HG03460 (cell line): Measurements from ENCODE around the gene NTHL1.

Source experiments
- ATAC-seq: cut with Tn5 transposase; IDR thresholded peaks from one replicate; pipeline ENCODE4 v1.9.1; 2021; ENCODE audit not compliant: unreplicated experiment

Gene NTHL1

DNA sequence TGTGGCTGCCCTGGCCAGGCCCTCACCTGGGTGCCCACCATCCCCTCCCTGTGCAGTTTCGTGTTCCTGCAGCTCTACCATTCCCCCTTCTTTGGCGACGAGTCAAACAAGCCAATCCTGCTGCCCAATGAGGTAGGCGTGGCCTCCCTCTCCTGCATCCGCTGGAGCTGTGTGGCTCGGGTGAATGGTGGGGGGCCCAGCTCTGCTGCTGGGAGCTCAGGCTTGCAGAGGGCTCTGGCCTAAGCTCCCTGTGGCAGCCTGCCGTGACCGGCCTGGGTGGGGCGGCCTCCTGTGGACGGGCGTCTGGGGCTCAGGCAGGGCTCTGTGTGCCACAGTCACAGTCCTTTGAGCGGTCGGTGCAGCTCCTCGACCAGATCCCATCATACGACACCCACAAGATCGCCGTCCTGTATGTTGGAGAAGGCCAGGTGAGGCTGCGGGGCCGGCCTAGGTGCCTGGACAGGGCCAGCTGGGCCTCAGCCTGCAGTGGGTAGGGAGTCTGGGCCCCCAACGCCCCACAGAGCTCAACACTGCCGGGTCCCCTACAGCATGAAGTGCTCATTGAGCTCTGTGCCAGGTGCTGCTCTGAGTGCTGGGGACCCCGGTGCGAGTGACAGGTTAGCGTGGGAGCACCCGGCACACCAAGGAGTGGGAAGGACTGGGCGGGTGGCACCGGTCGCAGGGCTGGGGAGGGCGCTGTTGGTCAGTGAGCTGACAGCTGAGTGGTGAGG lies 37.4 kb upstream of the NTHL1 start:
- ATAC-seq: no peak

GRCh38 chr16:2083876-2084780 lies 36.5 kb upstream of the NTHL1 start:
- ATAC-seq: no peak

GRCh38 chr16:2083409-2083808 lies 35.8 kb upstream of the NTHL1 start:
- no peak for ATAC-seq

DNA sequence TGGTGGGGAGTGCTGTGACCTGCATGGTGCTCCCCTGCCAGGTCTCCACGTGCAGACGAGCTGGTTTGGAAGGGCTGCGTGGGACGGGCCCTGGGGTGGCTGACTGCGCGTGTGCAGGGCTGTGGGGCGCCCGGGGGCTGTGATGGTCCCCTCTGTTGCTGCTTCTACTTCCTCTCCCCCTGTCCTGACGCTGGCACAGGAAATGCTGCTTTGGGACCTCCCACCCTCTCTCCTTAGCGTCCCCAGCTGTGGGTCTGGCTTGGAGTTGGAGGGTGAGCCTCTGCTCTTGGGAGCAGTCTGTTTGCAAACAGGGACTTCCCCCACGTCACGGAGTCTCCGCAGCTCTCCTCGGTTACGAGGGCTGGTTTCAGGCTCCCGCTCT lies 35.3 kb upstream of the NTHL1 start:
- ATAC-seq: no peak

- no peak for ATAC-seq
Measured at GRCh38 chr16:2082171-2082982, 34.7 kb upstream of the NTHL1 start.

DNA sequence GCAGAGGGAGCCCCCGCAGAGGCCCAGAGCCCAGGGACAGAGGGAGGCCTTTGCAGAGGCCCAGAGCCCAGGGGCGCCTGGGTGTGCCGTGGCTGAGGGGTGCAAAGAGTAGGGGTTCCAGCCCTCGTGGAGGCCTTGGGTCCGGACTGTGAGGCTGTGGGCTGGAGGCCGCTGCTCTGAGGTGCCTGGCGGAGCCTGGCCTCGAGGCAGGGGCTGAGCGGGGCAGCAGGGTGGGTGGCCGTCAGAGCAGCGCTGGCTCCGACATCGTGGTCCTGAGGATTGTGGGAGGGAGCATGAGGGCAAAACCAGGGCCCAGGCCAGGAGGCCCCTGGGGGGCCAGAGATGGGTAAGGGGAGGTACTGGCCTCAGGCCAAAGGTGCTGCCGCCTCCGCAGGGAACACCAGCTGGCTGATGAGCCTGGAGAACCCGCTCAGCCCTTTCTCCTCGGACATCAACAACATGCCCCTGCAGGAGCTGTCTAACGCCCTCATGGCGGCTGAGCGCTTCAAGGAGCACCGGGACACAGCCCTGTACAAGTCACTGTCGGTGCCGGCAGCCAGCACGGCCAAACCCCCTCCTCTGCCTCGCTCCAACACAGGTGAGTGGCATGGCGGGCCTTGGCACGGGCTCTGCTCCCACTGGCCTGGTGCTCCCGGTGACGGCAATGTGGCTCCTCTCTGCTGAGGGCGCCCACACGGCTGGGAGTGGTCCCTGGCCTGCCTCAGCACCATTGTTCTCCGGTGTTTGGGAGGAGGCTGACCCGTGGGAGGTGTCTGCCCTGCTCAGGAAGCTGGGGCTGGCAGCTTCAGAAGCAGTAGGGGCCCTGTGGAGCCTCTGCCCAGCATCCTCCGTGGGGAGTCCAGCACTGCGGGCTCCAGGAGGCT lies 33.8 kb upstream of the NTHL1 start:
- ATAC-seq: no peak

GRCh38 chr16:2079991-2080390 lies 32.4 kb upstream of the NTHL1 start:
- ATAC-seq: no peak

DNA sequence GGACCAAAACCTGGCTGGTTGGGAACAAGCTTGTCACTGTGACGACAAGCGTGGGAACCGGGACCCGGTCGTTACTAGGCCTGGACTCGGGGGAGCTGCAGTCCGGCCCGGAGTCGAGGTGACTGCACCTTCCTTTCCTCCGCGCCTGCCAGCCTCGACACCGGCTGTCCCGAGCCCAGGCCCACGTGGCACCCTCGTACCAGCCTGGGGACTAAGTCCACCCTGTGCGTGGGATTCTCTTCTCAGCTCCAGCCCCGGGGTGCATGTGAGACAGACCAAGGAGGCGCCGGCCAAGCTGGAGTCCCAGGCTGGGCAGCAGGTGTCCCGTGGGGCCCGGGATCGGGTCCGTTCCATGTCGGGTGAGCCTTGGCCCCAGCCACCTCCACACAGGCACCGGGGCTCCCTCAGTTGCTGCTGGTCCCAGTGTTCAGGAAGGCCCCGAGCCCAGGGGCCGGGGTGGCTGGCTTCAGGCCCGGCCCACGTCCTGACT lies 31.7 kb upstream of the NTHL1 start:
- no peak for ATAC-seq

DNA sequence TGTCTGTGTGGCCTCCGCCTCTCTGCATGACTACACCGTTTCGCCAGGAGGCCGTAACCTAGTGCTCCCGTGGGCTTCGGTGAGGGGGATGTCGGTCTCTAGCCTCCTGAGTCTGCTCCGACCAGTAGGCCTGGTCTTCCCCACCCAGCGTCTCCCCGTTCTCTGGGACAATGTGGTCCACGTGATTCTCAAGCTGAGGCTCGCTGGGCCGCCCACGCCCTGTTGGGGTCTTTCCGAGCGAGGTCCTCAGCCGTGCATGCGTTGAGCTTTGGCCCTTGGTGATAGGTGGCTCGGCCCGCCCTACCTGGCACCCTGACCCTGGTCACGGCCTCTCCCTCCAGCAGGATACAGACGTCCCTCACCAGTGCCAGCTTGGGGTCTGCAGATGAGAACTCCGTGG lies 31.1 kb upstream of the NTHL1 start:
- ATAC-seq: no peak

GRCh38 chr16:2078096-2078495 lies 30.5 kb upstream of the NTHL1 start:
- ATAC-seq: no peak

- no peak for ATAC-seq
Measured at GRCh38 chr16:2077696-2078095, 30.1 kb upstream of the NTHL1 start.

DNA sequence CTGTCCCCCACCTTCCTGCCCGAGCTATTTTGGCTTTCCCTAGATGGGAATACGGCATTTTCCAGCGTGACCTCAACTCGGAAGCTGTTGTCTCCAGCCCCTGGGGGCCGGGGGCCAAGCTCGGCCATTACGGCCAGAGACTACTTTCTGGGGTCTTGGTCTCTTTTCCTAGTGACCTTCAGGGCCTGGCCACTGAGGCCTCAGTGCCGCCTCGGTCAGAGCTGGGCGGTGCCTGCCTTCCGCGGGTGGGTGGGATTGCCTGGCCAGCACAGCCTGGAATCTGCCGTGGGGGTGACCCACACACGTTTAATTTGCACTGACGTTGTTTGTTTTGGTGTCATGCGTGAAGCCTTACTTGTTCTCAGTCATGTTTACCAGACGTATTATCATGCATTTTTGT lies 29.4 kb upstream of the NTHL1 start:
- ATAC-seq: no peak

DNA sequence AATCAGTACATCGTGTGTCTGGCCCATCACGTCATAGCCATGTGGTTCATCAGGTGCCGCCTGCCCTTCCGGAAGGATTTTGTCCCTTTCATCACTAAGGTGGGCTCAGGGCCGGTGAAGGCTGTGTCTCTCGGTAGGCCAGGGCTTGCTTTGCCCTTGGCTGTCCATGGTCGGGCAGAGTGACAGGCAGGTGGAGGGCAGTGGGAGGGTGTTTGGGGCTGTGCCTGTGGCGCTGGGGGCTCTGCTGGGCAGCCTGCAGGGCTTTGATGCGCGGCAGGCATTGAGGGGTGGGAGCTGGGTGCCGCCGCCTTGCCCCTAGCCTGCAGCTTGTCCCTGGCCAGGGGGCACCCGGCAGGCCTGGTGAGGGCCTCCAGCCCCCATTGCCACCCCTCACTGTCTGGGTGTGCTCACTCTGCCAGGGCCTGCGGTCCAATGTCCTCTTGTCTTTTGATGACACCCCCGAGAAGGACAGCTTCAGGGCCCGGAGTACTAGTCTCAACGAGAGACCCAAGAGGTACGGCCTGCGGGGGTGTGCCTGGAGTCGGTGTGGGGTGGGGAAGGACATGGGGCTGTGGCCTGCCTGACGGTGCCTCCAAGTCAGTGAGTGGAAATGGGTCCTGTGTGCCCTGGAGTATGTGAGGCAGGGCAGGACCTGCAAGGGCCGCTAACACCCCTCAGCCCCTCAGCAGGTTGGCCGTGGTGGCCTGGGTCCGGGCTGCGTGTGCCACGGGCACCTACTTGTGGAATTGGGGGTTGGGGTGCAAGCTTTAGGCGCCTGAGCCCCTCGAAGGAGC lies 28.6 kb upstream of the NTHL1 start:
- ATAC-seq: no peak

GRCh38 chr16:2075631-2076030 lies 28.0 kb upstream of the NTHL1 start:
- ATAC-seq: no peak

- no peak for ATAC-seq
Measured at GRCh38 chr16:2074071-2074470, 26.4 kb upstream of the NTHL1 start.

DNA sequence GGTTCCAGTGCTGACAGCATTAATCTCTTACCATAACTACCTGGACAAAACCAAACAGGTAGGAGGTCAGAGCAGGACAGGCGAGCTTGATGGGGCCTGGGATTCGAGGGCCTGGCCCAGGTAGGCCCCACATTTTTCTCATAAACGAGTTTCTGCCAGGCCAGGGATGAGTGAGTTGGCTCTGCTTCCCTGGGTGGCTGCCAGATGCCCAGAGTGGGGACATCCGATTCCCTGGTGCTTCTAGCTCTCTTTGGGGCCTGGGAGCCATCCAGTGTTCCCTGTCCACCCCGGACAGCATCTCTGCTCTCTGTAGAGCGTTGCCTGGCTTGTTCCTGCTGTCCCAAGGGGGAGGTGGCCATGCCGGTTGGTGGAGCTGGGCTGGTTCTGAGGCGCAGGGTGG lies 25.3 kb upstream of the NTHL1 start:
- no peak for ATAC-seq

- ATAC-seq: no peak
Measured at GRCh38 chr16:2071454-2072202, 24.0 kb upstream of the NTHL1 start.

DNA sequence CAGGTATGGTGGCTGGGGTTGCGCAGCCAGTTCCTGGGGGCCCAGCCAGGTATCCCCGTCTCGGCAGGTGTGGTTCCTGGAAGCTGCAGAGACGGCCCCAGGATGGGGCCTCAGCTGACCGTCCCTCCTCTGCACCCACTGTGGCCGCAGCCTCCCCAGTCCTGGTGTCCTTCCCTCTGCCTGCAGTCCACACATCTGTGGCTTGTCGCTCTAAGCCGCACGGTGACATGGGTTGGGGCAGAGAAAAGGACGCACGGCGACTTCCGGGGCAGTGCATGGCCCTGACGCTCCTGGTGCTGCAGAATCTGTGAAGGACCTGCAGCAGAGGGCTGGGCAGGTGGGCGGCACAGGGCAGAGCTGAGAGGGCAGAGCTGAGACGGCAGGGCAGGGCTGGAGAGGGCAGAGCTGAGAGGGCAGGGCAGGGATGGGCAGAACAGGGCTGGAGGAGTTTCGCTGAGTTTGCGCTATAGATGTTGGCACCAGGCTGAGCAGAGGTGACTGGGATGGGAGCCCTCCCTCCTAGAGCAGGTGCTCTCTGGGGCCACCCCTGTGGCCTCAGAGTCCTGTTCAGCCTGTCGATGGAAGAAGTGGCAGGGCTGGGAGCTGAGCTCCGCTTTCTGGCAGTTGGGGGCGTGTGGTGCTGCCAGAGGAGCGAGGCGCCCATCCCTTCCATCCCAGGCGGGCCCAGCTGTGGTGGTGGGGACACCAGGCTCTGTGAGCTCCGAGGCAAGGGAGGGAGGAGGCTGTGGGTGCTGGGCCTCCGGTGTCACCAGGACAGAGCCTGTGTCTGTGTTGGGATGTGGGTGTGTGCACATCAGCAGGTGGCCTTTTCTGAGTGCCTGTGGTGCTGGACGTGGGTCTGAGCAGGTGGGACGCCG lies 23.2 kb upstream of the NTHL1 start:
- no peak for ATAC-seq
